ENCODE results near the gene ARFRP1.

Gene ARFRP1

GRCh38 chr20:63703976-63704748, 3.6 kb downstream of the ARFRP1 start:
- Histone ChIP-seq H3K9me3 (ENCODE audit: control insufficient read depth in 1 of 2, low read length in 2 of 2) (no peaks in the 10 kb centered on the region), H3K36me3 (ENCODE audit: control insufficient read depth in 1 of 2, insufficient read depth in 2 of 2, low read length in 2 of 2) (peaks cover 19 to 35% of the 10 kb centered on the region in 2 donors), H3K4me3 (ENCODE audit: low read depth in 1 of 2, low read length in 2 of 2) (no peak overlapping the region), H3K4me1 (ENCODE audit: control insufficient read depth in 1 of 2, insufficient read depth in 2 of 2, low read length in 2 of 2) (peaks cover 9 to 25% of the 10 kb centered on the region in 2 donors), H3K27ac (ENCODE audit: low read length) (no peak overlapping the region), H3K27me3 (ENCODE audit: low read depth, low read length) (no peaks in the 10 kb centered on the region)

- peaks cover 6 to 21% of the 10 kb centered on the region in 2 donors for H3K4me1 ChIP-seq (ENCODE audit: control insufficient read depth in 1 of 2, insufficient read depth in 2 of 2, low read length in 2 of 2)
- H3K27me3 ChIP-seq (ENCODE audit: low read depth, low read length), result no peaks in the 10 kb centered on the region
- no peak overlapping the region for H3K27ac ChIP-seq (ENCODE audit: low read length)
- no peaks in the 10 kb centered on the region for H3K9me3 ChIP-seq (ENCODE audit: control insufficient read depth in 1 of 2, low read length in 2 of 2)
- H3K36me3 ChIP-seq (ENCODE audit: control insufficient read depth in 1 of 2, insufficient read depth in 2 of 2, low read length in 2 of 2), result peaks cover 19 to 35% of the 10 kb centered on the region in 2 donors
- no peak overlapping the region for H3K4me3 ChIP-seq (ENCODE audit: low read depth in 1 of 2, low read length in 2 of 2)
Observed at GRCh38 chr20:63703471-63703975, 4.3 kb downstream of the ARFRP1 start.

- Histone ChIP-seq H3K27ac (ENCODE audit: low read length) (no peak overlapping the region), H3K27me3 (ENCODE audit: low read depth, low read length) (no peaks in the 10 kb centered on the region), H3K4me1 (ENCODE audit: control insufficient read depth in 1 of 2, insufficient read depth in 2 of 2, low read length in 2 of 2) (peaks cover 6 to 23% of the 10 kb centered on the region in 2 donors), H3K4me3 (ENCODE audit: low read depth in 1 of 2, low read length in 2 of 2) (no peak overlapping the region), H3K9me3 (ENCODE audit: control insufficient read depth in 1 of 2, low read length in 2 of 2) (no peaks in the 10 kb centered on the region), H3K36me3 (ENCODE audit: control insufficient read depth in 1 of 2, insufficient read depth in 2 of 2, low read length in 2 of 2) (peaks cover 19 to 35% of the 10 kb centered on the region in 2 donors)
Observed at GRCh38 chr20:63702751-63703470, 4.9 kb downstream of the ARFRP1 start.

- Histone ChIP-seq H3K27ac (ENCODE audit: low read length) (no peak overlapping the region), H3K27me3 (ENCODE audit: low read depth, low read length) (no peaks in the 10 kb centered on the region), H3K4me1 (ENCODE audit: control insufficient read depth in 1 of 2, insufficient read depth in 2 of 2, low read length in 2 of 2) (peaks cover 6 to 25% of the 10 kb centered on the region in 2 donors), H3K36me3 (ENCODE audit: control insufficient read depth in 1 of 2, insufficient read depth in 2 of 2, low read length in 2 of 2) (peaks cover 19 to 35% of the 10 kb centered on the region in 2 donors), H3K9me3 (ENCODE audit: control insufficient read depth in 1 of 2, low read length in 2 of 2) (no peaks in the 10 kb centered on the region), H3K4me3 (ENCODE audit: low read depth in 1 of 2, low read length in 2 of 2) (no peak overlapping the region)
Observed at GRCh38 chr20:63702036-63702665, 5.6 kb downstream of the ARFRP1 start.

GRCh38 chr20:63701329-63702035, 6.3 kb downstream of the ARFRP1 start:
- H3K27ac ChIP-seq (ENCODE audit: low read length), result no peak overlapping the region
- no peaks in the 10 kb centered on the region for H3K27me3 ChIP-seq (ENCODE audit: low read depth, low read length)
- H3K4me3 ChIP-seq (ENCODE audit: low read depth in 1 of 2, low read length in 2 of 2), result no peak overlapping the region
- peaks cover 4 to 25% of the 10 kb centered on the region in 2 donors for H3K4me1 ChIP-seq (ENCODE audit: control insufficient read depth in 1 of 2, insufficient read depth in 2 of 2, low read length in 2 of 2)
- H3K9me3 ChIP-seq (ENCODE audit: control insufficient read depth in 1 of 2, low read length in 2 of 2), result no peaks in the 10 kb centered on the region
- H3K36me3 ChIP-seq (ENCODE audit: control insufficient read depth in 1 of 2, insufficient read depth in 2 of 2, low read length in 2 of 2), result peaks cover 19 to 33% of the 10 kb centered on the region in 2 donors

- Histone ChIP-seq H3K36me3 (ENCODE audit: control insufficient read depth in 1 of 2, insufficient read depth in 2 of 2, low read length in 2 of 2) (peaks cover 14 to 29% of the 10 kb centered on the region in 2 donors), H3K9me3 (ENCODE audit: control insufficient read depth in 1 of 2, low read length in 2 of 2) (no peaks in the 10 kb centered on the region), H3K27me3 (ENCODE audit: low read depth, low read length) (no peaks in the 10 kb centered on the region), H3K4me1 (ENCODE audit: control insufficient read depth in 1 of 2, insufficient read depth in 2 of 2, low read length in 2 of 2) (peaks cover 0 to 20% of the 10 kb centered on the region in 2 donors), H3K4me3 (ENCODE audit: low read depth in 1 of 2, low read length in 2 of 2) (no peak overlapping the region), H3K27ac (ENCODE audit: low read length) (no peak overlapping the region)
Observed at GRCh38 chr20:63701051-63701328, 6.8 kb downstream of the ARFRP1 start.

GRCh38 chr20:63700199-63701050, 7.4 kb downstream of the ARFRP1 start:
- H3K27ac ChIP-seq (ENCODE audit: low read length), result no peak overlapping the region
- H3K9me3 ChIP-seq (ENCODE audit: control insufficient read depth in 1 of 2, low read length in 2 of 2), result no peaks in the 10 kb centered on the region
- peaks cover 8 to 27% of the 10 kb centered on the region in 2 donors for H3K36me3 ChIP-seq (ENCODE audit: control insufficient read depth in 1 of 2, insufficient read depth in 2 of 2, low read length in 2 of 2)
- H3K4me1 ChIP-seq (ENCODE audit: control insufficient read depth in 1 of 2, insufficient read depth in 2 of 2, low read length in 2 of 2), result peaks cover 0 to 18% of the 10 kb centered on the region in 2 donors
- H3K27me3 ChIP-seq (ENCODE audit: low read depth, low read length), result no peaks in the 10 kb centered on the region
- H3K4me3 ChIP-seq (ENCODE audit: low read depth in 1 of 2, low read length in 2 of 2), result no peak overlapping the region

- Histone ChIP-seq H3K4me3 (ENCODE audit: low read depth in 1 of 2, low read length in 2 of 2) (no peak overlapping the region), H3K4me1 (ENCODE audit: control insufficient read depth in 1 of 2, insufficient read depth in 2 of 2, low read length in 2 of 2) (peaks cover 0 to 18% of the 10 kb centered on the region in 2 donors), H3K36me3 (ENCODE audit: control insufficient read depth in 1 of 2, insufficient read depth in 2 of 2, low read length in 2 of 2) (peaks cover under 1 to 25% of the 10 kb centered on the region in 2 donors), H3K27ac (ENCODE audit: low read length) (peak overlapping the region; percentile 56), H3K9me3 (ENCODE audit: control insufficient read depth in 1 of 2, low read length in 2 of 2) (no peaks in the 10 kb centered on the region), H3K27me3 (ENCODE audit: low read depth, low read length) (no peaks in the 10 kb centered on the region)
Observed at GRCh38 chr20:63699466-63700198, 8.1 kb downstream of the ARFRP1 start.

- Histone ChIP-seq H3K4me1 (ENCODE audit: control insufficient read depth in 1 of 2, insufficient read depth in 2 of 2, low read length in 2 of 2) (peaks cover 0 to 18% of the 10 kb centered on the region in 2 donors), H3K9me3 (ENCODE audit: control insufficient read depth in 1 of 2, low read length in 2 of 2) (no peaks in the 10 kb centered on the region), H3K27ac (ENCODE audit: low read length) (peak overlapping the region; percentile 56), H3K27me3 (ENCODE audit: low read depth, low read length) (no peaks in the 10 kb centered on the region), H3K36me3 (ENCODE audit: control insufficient read depth in 1 of 2, insufficient read depth in 2 of 2, low read length in 2 of 2) (peaks cover 0 to 24% of the 10 kb centered on the region in 2 donors), H3K4me3 (ENCODE audit: low read depth in 1 of 2, low read length in 2 of 2) (no peak overlapping the region)
Observed at GRCh38 chr20:63698739-63699465, 8.9 kb downstream of the ARFRP1 start.

All from muscle layer of duodenum (tissue), 2 donors.